ENCODE results near the gene RFX7.

DNA sequence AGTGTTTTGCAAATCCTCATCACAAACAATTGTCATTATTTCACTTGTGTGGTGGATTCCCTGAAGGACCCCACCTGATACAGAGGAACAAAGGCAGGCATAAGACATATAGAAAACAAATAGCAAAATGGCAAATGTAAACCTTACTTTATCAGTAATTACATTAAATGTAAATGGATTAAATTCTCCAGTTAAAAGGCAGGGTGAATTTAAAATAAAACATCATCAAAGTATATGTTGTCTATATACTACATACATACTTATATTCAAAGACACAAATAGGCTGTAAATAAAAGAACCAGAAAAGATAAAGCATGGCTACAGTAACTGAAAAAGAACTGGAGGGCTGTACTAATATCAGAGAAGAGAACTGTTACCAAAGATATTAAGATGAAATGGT, 117.3 kb downstream of the RFX7 start:
- TF ChIP-seq YY1 (IDR thresholded peaks at IDR 0.05; ENCODE audit: insufficient read depth, insufficient read length), result no peak
- no peak for TF ChIP-seq ZNF274 (IDR thresholded peaks at IDR 0.05; ENCODE audit: low read depth, low read length)

Measured in NT2/D1 (cell line).